HEK293 (cell line): ENCODE data around the gene RALA.

Experiments
- CTCF ChIA-PET: fragments of 350-600 bp; formaldehyde crosslinking; extraction: SDS; loops from one replicate; lab custom pipeline; 2021; ENCODE audit warnings: antibody characterized with exemption; lab: Yijun Ruan, JAX
- POLR2A ChIA-PET: fragments of 300-600 bp; formaldehyde crosslinking; extraction: SDS; loops from one replicate; lab custom pipeline; 2020; ENCODE audit warnings: antibody characterized with exemption, inconsistent platforms; lab: Yijun Ruan, JAX
- H3K27ac ChIP-seq: fragments of 200-500 bp; sonication (Bioruptor generic); 2 replicates; pipeline ENCODE4 v1.5.1; 2014; ENCODE audit warnings: low read depth, low read length, control low read depth, inconsistent platforms; ENCODE audit errors: extremely low read depth
- H3K36me3 ChIP-seq, 2 experiments: fragments of 200-500 bp in 1 of 2; sonication (Bioruptor generic) in 1 of 2; 1 replicate in 1 of 2; 2 replicates in 1 of 2; pipeline ENCODE4 v1.5.1; 2014 to 2017; ENCODE audit warnings: inconsistent platforms in 2 of 2, low read length in 2 of 2; ENCODE audit not compliant: control insufficient read depth in 2 of 2, insufficient read depth in 1 of 2
- H3K4me1 ChIP-seq: fragments of 200-500 bp; sonication (Bioruptor generic); 2 replicates; pipeline ENCODE4 v1.5.1; 2014; ENCODE audit warnings: mild to moderate bottlenecking, low read length, inconsistent platforms; ENCODE audit not compliant: control insufficient read depth, insufficient read depth
- H3K4me3 ChIP-seq: 2 replicates; pipeline ENCODE4 v1.5.1; 2011; ENCODE audit warnings: low read depth, mild to moderate bottlenecking, control low read depth, low read length, moderate library complexity
- H3K9me3 ChIP-seq: fragments of 200-500 bp; sonication (Bioruptor generic); 2 replicates; pipeline ENCODE4 v1.5.1; 2014; ENCODE audit warnings: low read depth, low read length, inconsistent platforms; ENCODE audit not compliant: control insufficient read depth, insufficient read depth
- GLIS2 ChIP-seq: fragments of 450-650 bp; formaldehyde crosslinking; IDR thresholded peaks from 2 replicates; pipeline ENCODE4 v1.5.1; 2016; ENCODE audit warnings: missing biosample characterization, missing genetic modification characterization
- SETDB1 ChIP-seq: IDR thresholded peaks from one replicate; pipeline ENCODE4 v1.6.1; 2017; ENCODE audit warnings: mild to moderate bottlenecking, low read length, moderate library complexity, mixed read lengths; ENCODE audit not compliant: insufficient read length
- ZNF133 ChIP-seq: fragments of 450-650 bp; formaldehyde crosslinking; IDR thresholded peaks from 2 replicates; pipeline ENCODE4 v1.5.1; 2016; ENCODE audit warnings: missing biosample characterization, missing genetic modification characterization
- ZNF140 ChIP-seq: fragments of 450-650 bp; formaldehyde crosslinking; IDR thresholded peaks from 2 replicates; pipeline ENCODE4 v1.5.1; 2016; ENCODE audit warnings: missing biosample characterization, missing genetic modification characterization
- ZNF146 ChIP-seq: fragments of 450-650 bp; formaldehyde crosslinking; IDR thresholded peaks from 2 replicates; pipeline ENCODE4 v1.5.1; 2016; ENCODE audit warnings: missing biosample characterization, missing genetic modification characterization
- ZNF169 ChIP-seq: fragments of 450-650 bp; formaldehyde crosslinking; IDR thresholded peaks from 2 replicates; pipeline ENCODE4 v1.5.1; 2016; ENCODE audit warnings: missing biosample characterization, missing genetic modification characterization
- ZNF223 ChIP-seq: fragments of 450-650 bp; formaldehyde crosslinking; IDR thresholded peaks from 2 replicates; pipeline ENCODE4 v1.5.1; 2016; ENCODE audit warnings: missing biosample characterization, missing genetic modification characterization
- ZNF335 ChIP-seq: fragments of 450-650 bp; formaldehyde crosslinking; conservative IDR thresholded peaks from 2 replicates; pipeline ENCODE4 v1.5.1; 2016; ENCODE audit warnings: missing biosample characterization, missing genetic modification characterization
- ZNF426 ChIP-seq: fragments of 450-650 bp; formaldehyde crosslinking; IDR thresholded peaks from 2 replicates; pipeline ENCODE4 v1.5.1; 2017; ENCODE audit warnings: missing biosample characterization, missing genetic modification characterization, mild to moderate bottlenecking, inconsistent platforms, moderate library complexity
- ZNF510 ChIP-seq: fragments of 450-650 bp; formaldehyde crosslinking; IDR thresholded peaks from 2 replicates; pipeline ENCODE4 v1.5.1; 2018; ENCODE audit warnings: mild to moderate bottlenecking, missing genetic modification characterization, missing biosample characterization; ENCODE audit not compliant: insufficient replicate concordance
- ZNF571 ChIP-seq: fragments of 450-650 bp; formaldehyde crosslinking; IDR thresholded peaks from 2 replicates; pipeline ENCODE4 v1.5.0; 2017; ENCODE audit warnings: missing biosample characterization, missing genetic modification characterization
- ZNF837 ChIP-seq: fragments of 450-650 bp; formaldehyde crosslinking; IDR thresholded peaks from 2 replicates; pipeline ENCODE4 v1.5.1; 2016; ENCODE audit warnings: missing biosample characterization, missing genetic modification characterization
- TF ChIP-seq, protein P1 (sequence below): fragments of 450-650 bp; formaldehyde crosslinking; IDR thresholded peaks from 2 replicates; pipeline ENCODE4 v1.5.1; 2016; ENCODE audit warnings: missing biosample characterization, missing genetic modification characterization
- TF ChIP-seq, protein P2 (sequence below): fragments of 450-650 bp; formaldehyde crosslinking; IDR thresholded peaks from 2 replicates; pipeline ENCODE4 v1.5.1; 2016; ENCODE audit warnings: missing biosample characterization, missing genetic modification characterization, low read depth
- TF ChIP-seq, protein P3 (sequence below): IDR thresholded peaks from 2 replicates; pipeline ENCODE4 v1.6.1; 2011; ENCODE audit warnings: mild to moderate bottlenecking, low read depth, low read length, borderline replicate concordance
- TF ChIP-seq, protein P4 (sequence below): fragments of 450-650 bp; formaldehyde crosslinking; conservative IDR thresholded peaks from 2 replicates; pipeline ENCODE4 v1.5.1; 2016; ENCODE audit warnings: low read depth, missing biosample characterization, missing genetic modification characterization
- TF ChIP-seq, protein P5 (sequence below): fragments of 450-650 bp; formaldehyde crosslinking; IDR thresholded peaks from 2 replicates; pipeline ENCODE4 v1.5.1; 2016; ENCODE audit warnings: missing biosample characterization, missing genetic modification characterization

RALA gene

DNA sequence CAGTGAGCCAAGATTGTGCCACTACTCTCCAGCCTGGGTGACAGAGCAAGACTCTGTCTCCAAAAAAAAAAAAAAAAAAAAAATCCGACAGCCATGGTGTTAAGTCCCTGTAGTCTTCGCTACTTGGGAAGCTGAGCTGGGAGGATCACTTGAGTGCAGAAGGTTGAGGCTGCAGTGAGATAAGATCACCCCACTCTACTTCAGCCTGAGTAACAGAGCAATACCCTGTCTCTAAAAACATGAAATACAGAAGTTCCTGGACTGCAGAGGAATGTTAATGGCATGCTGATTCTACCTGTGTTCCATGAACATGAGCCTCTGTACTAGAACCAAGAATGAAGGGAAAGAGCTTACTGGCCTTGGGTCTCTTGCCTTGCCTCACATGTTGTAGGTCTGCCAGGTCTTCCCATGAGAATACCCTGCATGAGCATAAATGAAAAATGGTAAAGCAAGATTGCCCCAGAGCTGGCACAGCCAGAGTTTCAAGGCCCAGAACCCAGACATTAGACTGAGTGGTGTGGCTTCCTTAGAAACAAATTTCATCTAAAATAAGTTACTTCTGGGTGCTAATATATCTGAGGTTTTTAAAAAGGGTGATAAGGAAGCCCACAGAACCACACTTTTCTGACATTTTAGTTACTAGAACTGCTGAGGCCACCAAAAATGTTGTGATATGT is 48.6 kb upstream of the RALA start:
- Histone ChIP-seq H3K9me3 (no peaks in the 10 kb centered on the region), H3K4me1 (no peaks in the 10 kb centered on the region), H3K27ac (no peak overlapping the region), H3K36me3 (peaks cover 17 to 44% of the 10 kb centered on the region in 2 experiments), H3K4me3 (no peak overlapping the region)
- ChIA-PET POLR2A (interaction anchor here (0.6 kb wide), 2 partner anchors 210 to 349 kb away, joined by 4 read pairs; no protein-coding TSS in a partner anchor), CTCF (interaction anchor here (0.8 kb wide), 1 partner anchor 171 kb away, joined by 3 read pairs; no protein-coding TSS in a partner anchor)
- TF ChIP-seq GLIS2 (tag by site-specific recombination) = no peak
- TF ChIP-seq SETDB1 = no peak
- TF ChIP-seq, protein P1, sequence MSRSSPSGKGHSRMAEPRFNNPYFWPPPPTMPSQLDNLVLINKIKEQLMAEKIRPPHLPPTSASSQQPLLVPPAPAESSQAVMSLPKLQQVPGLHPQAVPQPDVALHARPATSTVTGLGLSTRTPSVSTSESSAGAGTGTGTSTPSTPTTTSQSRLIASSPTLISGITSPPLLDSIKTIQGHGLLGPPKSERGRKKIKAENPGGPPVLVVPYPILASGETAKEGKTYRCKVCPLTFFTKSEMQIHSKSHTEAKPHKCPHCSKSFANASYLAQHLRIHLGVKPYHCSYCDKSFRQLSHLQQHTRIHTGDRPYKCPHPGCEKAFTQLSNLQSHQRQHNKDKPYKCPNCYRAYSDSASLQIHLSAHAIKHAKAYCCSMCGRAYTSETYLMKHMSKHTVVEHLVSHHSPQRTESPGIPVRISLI (tag by site-specific recombination) = no peak
- TF ChIP-seq, protein P2, sequence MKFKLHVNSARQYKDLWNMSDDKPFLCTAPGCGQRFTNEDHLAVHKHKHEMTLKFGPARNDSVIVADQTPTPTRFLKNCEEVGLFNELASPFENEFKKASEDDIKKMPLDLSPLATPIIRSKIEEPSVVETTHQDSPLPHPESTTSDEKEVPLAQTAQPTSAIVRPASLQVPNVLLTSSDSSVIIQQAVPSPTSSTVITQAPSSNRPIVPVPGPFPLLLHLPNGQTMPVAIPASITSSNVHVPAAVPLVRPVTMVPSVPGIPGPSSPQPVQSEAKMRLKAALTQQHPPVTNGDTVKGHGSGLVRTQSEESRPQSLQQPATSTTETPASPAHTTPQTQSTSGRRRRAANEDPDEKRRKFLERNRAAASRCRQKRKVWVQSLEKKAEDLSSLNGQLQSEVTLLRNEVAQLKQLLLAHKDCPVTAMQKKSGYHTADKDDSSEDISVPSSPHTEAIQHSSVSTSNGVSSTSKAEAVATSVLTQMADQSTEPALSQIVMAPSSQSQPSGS (tag by site-specific recombination) = no peak
- no peak for TF ChIP-seq ZNF510 (tag by site-specific recombination)
- no peak for TF ChIP-seq ZNF146
- TF ChIP-seq ZNF223 (tag by site-specific recombination) = no peak
- TF ChIP-seq, protein P3, sequence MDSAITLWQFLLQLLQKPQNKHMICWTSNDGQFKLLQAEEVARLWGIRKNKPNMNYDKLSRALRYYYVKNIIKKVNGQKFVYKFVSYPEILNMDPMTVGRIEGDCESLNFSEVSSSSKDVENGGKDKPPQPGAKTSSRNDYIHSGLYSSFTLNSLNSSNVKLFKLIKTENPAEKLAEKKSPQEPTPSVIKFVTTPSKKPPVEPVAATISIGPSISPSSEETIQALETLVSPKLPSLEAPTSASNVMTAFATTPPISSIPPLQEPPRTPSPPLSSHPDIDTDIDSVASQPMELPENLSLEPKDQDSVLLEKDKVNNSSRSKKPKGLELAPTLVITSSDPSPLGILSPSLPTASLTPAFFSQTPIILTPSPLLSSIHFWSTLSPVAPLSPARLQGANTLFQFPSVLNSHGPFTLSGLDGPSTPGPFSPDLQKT = no peak
- TF ChIP-seq, protein P4, sequence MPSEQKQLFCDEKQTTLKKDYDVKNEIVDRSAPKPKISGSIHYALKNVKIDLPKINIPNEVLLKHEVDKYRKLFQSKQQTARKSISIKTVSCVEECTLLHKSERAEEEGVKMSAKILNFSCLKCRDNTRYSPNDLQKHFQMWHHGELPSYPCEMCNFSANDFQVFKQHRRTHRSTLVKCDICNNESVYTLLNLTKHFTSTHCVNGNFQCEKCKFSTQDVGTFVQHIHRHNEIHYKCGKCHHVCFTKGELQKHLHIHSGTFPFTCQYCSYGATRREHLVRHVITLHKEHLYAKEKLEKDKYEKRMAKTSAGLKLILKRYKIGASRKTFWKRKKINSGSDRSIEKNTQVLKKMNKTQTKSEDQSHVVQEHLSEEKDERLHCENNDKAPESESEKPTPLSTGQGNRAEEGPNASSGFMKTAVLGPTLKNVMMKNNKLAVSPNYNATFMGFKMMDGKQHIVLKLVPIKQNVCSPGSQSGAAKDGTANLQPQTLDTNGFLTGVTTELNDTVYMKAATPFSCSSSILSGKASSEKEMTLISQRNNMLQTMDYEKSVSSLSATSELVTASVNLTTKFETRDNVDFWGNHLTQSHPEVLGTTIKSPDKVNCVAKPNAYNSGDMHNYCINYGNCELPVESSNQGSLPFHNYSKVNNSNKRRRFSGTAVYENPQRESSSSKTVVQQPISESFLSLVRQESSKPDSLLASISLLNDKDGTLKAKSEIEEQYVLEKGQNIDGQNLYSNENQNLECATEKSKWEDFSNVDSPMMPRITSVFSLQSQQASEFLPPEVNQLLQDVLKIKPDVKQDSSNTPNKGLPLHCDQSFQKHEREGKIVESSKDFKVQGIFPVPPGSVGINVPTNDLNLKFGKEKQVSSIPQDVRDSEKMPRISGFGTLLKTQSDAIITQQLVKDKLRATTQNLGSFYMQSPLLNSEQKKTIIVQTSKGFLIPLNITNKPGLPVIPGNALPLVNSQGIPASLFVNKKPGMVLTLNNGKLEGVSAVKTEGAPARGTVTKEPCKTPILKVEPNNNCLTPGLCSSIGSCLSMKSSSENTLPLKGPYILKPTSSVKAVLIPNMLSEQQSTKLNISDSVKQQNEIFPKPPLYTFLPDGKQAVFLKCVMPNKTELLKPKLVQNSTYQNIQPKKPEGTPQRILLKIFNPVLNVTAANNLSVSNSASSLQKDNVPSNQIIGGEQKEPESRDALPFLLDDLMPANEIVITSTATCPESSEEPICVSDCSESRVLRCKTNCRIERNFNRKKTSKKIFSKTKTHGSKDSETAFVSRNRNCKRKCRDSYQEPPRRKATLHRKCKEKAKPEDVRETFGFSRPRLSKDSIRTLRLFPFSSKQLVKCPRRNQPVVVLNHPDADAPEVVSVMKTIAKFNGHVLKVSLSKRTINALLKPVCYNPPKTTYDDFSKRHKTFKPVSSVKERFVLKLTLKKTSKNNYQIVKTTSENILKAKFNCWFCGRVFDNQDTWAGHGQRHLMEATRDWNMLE (tag by site-specific recombination) = no peak
- TF ChIP-seq ZNF133 = no peak
- no peak for TF ChIP-seq ZNF169 (tag by site-specific recombination)
- no peak for TF ChIP-seq ZNF571 (tag by site-specific recombination)
- no peak for TF ChIP-seq ZNF140 (tag by site-specific recombination)
- TF ChIP-seq ZNF837 (tag by site-specific recombination) = no peak
- TF ChIP-seq ZNF426 (tag by site-specific recombination) = no peak
- TF ChIP-seq ZNF335 (tag by site-specific recombination) = no peak
- TF ChIP-seq, protein P5, sequence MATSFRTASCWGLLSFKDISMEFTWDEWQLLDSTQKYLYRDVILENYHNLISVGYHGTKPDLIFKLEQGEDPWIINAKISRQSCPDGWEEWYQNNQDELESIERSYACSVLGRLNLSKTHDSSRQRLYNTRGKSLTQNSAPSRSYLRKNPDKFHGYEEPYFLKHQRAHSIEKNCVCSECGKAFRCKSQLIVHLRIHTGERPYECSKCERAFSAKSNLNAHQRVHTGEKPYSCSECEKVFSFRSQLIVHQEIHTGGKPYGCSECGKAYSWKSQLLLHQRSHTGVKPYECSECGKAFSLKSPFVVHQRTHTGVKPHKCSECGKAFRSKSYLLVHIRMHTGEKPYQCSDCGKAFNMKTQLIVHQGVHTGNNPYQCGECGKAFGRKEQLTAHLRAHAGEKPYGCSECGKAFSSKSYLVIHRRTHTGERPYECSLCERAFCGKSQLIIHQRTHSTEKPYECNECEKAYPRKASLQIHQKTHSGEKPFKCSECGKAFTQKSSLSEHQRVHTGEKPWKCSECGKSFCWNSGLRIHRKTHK (tag by site-specific recombination) = no peak
